Muscle layer of duodenum (tissue), 2 donors: Measurements from ENCODE around the gene ASIP.

Source experiments
- H3K27ac ChIP-seq: one replicate; pipeline ENCODE4 v1.7.0; 2013; ENCODE audit warnings: mild to moderate bottlenecking, low read length
- H3K27me3 ChIP-seq: one replicate; pipeline ENCODE4 v1.7.0; 2013; ENCODE audit warnings: low read depth, mild to moderate bottlenecking, control low read depth, low read length
- H3K36me3 ChIP-seq, 2 donors: one replicate each; pipeline ENCODE4 v1.7.0; 2013; ENCODE audit warnings: low read length in 2 of 2, control low read depth in 1 of 2, mild to moderate bottlenecking in 1 of 2; ENCODE audit not compliant: insufficient read depth in 2 of 2, control insufficient read depth in 1 of 2
- H3K4me1 ChIP-seq, 2 donors: one replicate each; pipeline ENCODE4 v1.7.0; 2013; ENCODE audit warnings: low read length in 2 of 2, mild to moderate bottlenecking in 2 of 2, control low read depth in 1 of 2, moderate library complexity in 1 of 2; ENCODE audit not compliant: insufficient read depth in 2 of 2, control insufficient read depth in 1 of 2
- H3K4me3 ChIP-seq, 2 donors: one replicate each; pipeline ENCODE4 v1.7.0; 2013; ENCODE audit warnings: low read length in 2 of 2, low read depth in 1 of 2, mild to moderate bottlenecking in 1 of 2
- H3K9me3 ChIP-seq, 2 donors: one replicate each; pipeline ENCODE4 v1.7.0; 2013; ENCODE audit warnings: low read length in 2 of 2, control low read depth in 1 of 2, mild to moderate bottlenecking in 1 of 2; ENCODE audit not compliant: control insufficient read depth in 1 of 2
- donor health status: healthy.

The ASIP gene

DNA sequence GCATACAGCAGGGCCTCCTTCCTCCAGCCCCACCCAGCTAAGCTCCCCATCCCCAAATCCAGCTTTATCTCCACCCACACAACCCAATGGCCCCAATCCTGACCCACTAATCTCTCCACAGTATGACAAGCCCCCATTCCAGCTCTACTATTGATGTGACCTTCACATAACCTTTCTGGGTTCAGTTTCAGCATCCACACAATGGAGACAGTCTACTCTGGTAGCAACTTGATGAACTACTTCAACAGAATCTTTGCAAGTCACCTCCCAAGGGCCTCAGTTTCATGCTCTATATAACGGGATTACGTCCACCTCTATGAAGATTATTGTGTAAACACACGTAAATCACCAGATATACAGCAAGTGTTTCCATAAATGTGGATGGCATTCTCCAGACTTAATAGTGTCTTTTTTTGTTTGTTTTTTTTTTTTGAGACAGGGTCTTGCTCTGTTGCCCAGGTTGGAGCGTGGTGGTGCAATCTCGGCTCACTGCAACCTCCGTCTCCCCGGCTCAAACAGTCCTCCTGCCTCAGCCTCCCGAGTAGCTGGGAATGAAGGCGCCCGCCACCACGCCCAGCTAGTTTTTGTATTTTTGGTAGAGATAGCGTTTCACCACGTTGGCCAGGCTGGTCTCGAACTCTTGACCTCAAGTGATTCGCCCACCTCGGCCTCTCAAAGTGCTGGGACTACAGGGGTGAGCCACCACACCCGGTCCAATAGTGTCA is 60.5 kb downstream of the ASIP start:
- Histone ChIP-seq H3K4me1 (peaks cover 8 to 19% of the 10 kb centered on the region in 2 donors), H3K4me3 (peak overlapping the region; percentile 81 to 83), H3K27me3 (no peaks in the 10 kb centered on the region), H3K36me3 (no peaks in the 10 kb centered on the region), H3K27ac (peak overlapping the region; percentile 88), H3K9me3 (no peaks in the 10 kb centered on the region)

- Histone ChIP-seq H3K27me3 (no peaks in the 10 kb centered on the region), H3K27ac (peak overlapping the region; percentile 88), H3K4me1 (peaks cover 8 to 19% of the 10 kb centered on the region in 2 donors), H3K4me3 (peak overlapping the region; percentile 81 to 83), H3K9me3 (no peaks in the 10 kb centered on the region), H3K36me3 (no peaks in the 10 kb centered on the region)
These were observed 61.1 kb downstream of the ASIP start for GRCh38 chr20:34302312-34302722.

DNA sequence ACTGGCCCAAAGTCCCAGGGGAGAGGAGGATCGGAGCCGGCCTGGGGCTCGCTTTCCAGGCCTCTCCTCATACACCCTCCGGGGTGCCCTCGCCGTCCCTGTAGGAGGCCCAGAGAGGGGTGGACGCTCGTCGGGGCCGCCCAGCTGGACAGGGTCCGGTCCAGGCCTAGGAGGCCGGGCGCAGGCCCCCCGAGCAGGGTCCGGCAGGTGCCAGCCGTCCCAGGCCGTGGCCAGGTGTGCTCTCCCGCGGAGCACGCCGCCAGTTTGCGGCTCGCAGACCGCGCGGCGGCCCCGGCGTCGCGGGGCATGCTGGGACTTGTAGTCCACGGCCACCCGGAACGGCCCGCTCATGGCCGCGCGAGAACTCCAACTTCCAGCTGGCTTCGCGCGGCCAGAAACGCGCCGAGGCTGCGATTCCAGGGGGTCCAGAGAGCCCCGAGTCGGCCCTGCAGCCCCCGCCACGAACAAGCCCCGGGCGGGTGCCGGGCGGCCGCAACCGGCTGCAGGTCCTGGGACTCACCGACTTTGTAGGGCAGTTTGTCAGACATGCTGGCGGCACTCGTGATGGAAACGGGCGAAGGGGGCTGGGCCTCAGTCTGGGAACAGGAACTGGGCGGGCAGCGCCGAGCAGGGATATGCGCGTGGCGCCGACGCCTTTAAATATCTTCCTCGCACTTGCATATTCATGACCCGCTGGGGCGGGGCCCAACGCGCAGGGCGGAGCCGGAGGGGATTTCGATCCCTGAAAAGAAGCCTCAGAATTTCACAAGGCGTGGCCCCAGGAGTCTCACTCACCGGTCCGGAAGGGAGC is 61.7 kb downstream of the ASIP start, which contains the start of gene AHCY:
Gene AHCY, minus strand, starts transcription at position 633 of the 811 bp plus-strand sequence. Its CDS starts 85 bp downstream, at position 548.
- Histone ChIP-seq H3K36me3 (no peaks in the 10 kb centered on the region), H3K4me1 (peaks cover 8 to 19% of the 10 kb centered on the region in 2 donors), H3K27ac (peak within 1 kb of the TSS; percentile 88), H3K9me3 (no peaks in the 10 kb centered on the region), H3K27me3 (no peaks in the 10 kb centered on the region), H3K4me3 (peak within 1 kb of the TSS; percentile 81 to 83)

DNA sequence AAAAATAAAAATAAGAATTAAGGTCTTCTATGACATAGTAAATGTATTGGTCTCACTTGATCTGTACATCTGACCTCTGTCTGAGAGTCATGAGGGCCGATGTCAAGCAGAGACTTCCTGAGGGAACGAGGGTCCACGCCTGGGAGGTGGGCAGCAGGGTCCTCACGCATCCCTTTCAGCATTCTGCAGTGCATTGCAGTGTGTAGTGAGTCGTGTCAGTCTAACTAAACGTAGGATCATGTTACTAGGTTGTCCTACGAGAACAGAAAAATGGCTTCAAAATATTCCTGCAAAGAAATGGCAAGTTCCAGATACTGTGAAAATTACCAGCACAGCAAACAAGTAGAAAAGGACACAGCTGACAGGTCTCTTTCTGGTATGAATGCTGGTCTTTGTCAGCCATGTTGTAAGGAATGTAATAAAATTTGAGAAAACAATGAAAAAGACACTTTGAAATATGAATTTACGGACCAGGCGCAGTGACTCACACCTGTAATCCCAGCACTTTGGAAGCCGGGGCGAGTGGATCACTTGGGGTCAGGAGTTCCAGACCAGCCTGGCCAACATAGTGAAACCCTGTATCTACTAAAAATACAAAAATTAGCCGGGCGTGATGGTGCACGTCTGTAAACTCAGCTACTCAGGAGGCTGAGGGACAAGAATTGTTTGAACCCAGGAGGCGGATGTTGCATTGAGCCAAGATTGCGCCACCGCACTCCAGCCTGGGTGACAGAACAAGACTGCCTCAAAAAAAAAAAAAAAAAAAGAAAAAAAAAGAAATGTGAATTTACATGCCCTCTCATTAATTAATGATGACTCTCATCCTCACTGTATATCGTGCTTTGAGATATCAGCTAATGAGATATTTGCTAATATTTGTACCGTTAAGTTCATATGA is 64.4 kb downstream of the ASIP start:
- Histone ChIP-seq H3K9me3 (no peaks in the 10 kb centered on the region), H3K27ac (no peak overlapping the region), H3K4me3 (no peak overlapping the region), H3K27me3 (no peaks in the 10 kb centered on the region), H3K4me1 (peaks cover 8 to 17% of the 10 kb centered on the region in 2 donors), H3K36me3 (no peaks in the 10 kb centered on the region)

- Histone ChIP-seq H3K27me3 (no peaks in the 10 kb centered on the region), H3K9me3 (no peaks in the 10 kb centered on the region), H3K27ac (no peak overlapping the region), H3K36me3 (no peaks in the 10 kb centered on the region), H3K4me3 (no peak overlapping the region), H3K4me1 (peaks cover 0 to 14% of the 10 kb centered on the region in 2 donors)
These were observed 68.5 kb downstream of the ASIP start for GRCh38 chr20:34309691-34310090.

DNA sequence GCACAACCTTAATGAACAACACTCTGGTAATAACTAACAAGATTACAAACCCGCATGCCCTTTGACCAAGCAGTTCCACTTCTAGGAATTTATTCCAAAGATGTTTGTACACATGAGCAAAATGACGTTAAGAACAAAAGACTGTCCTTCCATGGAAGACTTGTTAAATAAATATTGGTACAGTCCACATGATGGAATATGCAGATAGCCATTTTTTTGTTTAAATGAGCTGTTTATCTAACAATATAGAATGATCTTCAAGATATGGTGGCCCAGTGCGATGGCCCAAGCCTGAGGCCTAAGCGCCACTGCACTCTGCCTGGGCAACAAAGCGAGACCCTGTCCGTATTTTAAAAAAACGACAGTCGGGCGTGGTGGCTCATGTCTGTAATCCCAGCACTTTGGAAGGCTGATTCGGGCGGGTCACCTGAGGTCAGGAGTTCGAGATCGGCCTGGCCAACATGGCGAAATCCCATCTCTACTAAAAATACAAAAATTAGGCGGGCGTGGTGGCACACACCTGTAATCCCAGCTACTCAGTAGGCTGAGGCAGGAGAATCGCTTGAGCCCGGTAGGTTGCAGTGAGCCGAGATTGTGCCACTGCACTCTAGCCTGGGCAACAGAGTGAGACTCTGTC is 69.4 kb downstream of the ASIP start:
- Histone ChIP-seq H3K27ac (no peak overlapping the region), H3K36me3 (no peaks in the 10 kb centered on the region), H3K27me3 (no peaks in the 10 kb centered on the region), H3K9me3 (no peaks in the 10 kb centered on the region), H3K4me1 (peaks cover 0 to 14% of the 10 kb centered on the region in 2 donors), H3K4me3 (no peak overlapping the region)

DNA sequence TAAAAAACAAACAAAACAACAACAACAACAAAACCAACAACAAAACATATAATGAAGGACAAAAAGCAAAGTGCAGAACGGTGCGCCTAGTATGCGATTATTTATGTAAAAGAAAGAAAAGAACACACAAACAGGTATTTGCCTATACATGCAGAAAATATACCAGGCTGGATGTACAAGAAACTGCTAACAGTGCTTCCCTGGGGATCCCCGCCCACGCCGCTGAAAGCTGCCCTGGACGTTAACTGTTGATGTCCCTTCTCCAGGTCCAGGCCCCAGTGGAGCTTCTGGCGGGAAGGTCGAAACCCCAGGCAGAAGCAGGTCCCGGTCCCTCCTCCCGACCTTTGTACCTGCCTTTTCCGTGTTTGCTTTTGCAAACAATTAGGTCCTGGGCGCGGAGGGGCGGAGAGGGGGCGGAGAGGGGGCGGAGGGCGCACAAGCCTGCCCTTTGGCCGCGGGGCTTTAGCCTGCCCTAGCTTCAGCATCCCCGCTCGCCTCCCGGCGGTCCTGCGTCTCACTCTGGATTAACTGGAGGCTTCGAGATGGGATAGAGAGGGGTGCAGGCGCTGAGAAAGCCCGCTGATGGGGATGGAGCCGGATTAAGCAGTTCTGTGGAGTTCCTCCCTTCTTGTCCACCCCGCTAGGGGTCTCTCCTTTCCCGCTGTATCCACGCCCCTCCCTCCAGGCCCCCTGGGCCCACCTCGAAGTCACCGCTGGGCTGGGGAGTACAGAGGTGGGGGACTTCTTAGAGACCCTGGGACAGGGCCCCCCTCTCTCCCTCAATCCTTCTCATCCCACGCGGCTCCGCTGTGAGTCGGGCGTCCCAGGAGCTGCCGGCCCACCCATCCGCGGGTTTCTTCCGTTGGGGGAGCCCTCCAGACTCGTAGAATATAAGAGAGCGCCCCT is 70.1 kb downstream of the ASIP start:
- Histone ChIP-seq H3K4me1 (peaks cover 0 to 14% of the 10 kb centered on the region in 2 donors), H3K9me3 (no peaks in the 10 kb centered on the region), H3K27ac (no peak overlapping the region), H3K36me3 (no peaks in the 10 kb centered on the region), H3K27me3 (no peaks in the 10 kb centered on the region), H3K4me3 (peak overlapping the region; percentile 12 to 21)

- Histone ChIP-seq H3K36me3 (no peaks in the 10 kb centered on the region), H3K27ac (no peak overlapping the region), H3K27me3 (no peaks in the 10 kb centered on the region), H3K9me3 (no peaks in the 10 kb centered on the region), H3K4me3 (peak overlapping the region; percentile 12 to 21), H3K4me1 (peaks cover 0 to 14% of the 10 kb centered on the region in 2 donors)
These were observed 70.8 kb downstream of the ASIP start for GRCh38 chr20:34312024-34312460.

DNA sequence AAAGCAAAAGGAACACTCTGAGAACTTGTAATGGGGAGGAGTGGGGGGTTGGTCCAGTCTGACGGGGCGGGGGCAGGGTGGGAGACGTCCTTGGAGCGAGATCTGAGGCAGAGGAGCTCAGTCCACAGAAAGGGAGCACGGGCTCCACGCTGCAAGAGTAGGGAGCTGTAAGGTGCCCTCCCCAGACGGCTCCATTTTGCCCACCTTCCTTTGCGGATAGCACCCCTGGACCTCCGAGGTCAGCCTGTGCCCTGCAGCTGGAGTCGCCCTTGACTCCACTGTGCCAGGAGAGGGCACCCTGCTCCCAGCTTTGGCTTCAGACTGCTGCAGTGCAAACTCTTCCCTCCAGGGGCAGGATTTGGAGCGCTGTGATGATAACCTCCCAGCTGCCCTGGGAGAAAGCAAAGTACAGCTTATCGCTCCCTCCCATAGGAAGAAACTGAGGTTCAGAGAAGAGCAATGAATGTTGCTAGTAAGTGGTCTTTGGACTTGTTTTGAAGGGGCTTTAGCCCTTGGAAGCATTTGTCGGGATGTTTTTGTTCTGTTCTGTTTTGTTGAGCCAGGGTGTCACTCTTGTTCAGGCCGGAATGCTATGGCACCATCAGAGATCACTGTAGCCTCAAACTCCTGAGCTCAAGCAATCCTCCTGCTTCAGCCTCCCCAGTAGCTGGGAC is 71.5 kb downstream of the ASIP start:
- no peaks in the 10 kb centered on the region for H3K27me3 ChIP-seq
- no peak overlapping the region for H3K27ac ChIP-seq
- H3K4me1 ChIP-seq, result peaks cover 0 to 14% of the 10 kb centered on the region in 2 donors
- no peaks in the 10 kb centered on the region for H3K9me3 ChIP-seq
- no peaks in the 10 kb centered on the region for H3K36me3 ChIP-seq
- peak overlapping the region in 1 of 2 donors; percentile 12 for H3K4me3 ChIP-seq
